ENCODE measurements around the gene COL5A3.

DNA sequence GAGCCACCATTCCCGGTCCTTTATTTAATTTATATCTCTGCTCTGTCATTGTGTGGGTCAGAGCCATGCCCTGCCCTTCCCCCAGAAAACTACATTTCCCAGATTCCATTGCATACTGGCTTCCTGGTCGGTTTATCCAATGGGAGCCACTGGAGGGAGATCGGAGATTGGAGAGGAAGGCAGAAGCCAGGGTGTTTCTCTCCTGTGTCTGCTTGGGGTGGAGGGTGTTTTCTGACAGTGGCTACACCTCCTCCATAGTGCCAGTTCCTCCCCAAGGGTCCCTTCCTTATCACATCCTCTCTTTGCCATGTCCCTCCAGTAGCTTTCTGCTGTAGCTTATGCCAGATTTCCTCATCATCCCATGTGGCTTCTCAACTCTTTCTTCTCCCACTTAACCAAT, 93.0 kb downstream of the COL5A3 start:
- TF ChIP-seq, protein P1, sequence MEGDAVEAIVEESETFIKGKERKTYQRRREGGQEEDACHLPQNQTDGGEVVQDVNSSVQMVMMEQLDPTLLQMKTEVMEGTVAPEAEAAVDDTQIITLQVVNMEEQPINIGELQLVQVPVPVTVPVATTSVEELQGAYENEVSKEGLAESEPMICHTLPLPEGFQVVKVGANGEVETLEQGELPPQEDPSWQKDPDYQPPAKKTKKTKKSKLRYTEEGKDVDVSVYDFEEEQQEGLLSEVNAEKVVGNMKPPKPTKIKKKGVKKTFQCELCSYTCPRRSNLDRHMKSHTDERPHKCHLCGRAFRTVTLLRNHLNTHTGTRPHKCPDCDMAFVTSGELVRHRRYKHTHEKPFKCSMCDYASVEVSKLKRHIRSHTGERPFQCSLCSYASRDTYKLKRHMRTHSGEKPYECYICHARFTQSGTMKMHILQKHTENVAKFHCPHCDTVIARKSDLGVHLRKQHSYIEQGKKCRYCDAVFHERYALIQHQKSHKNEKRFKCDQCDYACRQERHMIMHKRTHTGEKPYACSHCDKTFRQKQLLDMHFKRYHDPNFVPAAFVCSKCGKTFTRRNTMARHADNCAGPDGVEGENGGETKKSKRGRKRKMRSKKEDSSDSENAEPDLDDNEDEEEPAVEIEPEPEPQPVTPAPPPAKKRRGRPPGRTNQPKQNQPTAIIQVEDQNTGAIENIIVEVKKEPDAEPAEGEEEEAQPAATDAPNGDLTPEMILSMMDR (IDR thresholded peaks at IDR 0.05), result no peak
- no peak for TF ChIP-seq POLR2AphosphoS5 (IDR thresholded peaks at IDR 0.05)

Measured in gastroesophageal sphincter (tissue), 3 donors.